Activated CD4-positive, alpha-beta T cell treated with anti-CD3 and anti-CD28 coated beads, Interleukin-2, amount 10 ng/mL, durations not matched to agents 7 days and 5 days (primary cell): Measurements from ENCODE around the gene ALOX15B. TPM values are rescaled to one million over a fixed set of nuclear protein-coding genes. Genes with fewer than 3 reads are reported as not detected.
"Not testable (repeated sequence)": the region's sequence is repeated elsewhere in the genome, so short reads cannot be mapped to it uniquely, and the experiment has no call there.

Experiments used
- CTCF ChIA-PET: fragments of 350-600 bp; sonication (Branson Sonifier 250); formaldehyde crosslinking; loops from one replicate; lab custom pipeline; 2021; ENCODE audit warnings: antibody characterized with exemption; lab: Charles Lee
- POLR2A ChIA-PET: fragments of 350-600 bp; sonication (Branson Sonifier 250); formaldehyde crosslinking; loops from one replicate; lab custom pipeline; 2021; ENCODE audit warnings: antibody characterized with exemption; lab: Charles Lee
- DNase-seq: peaks from one replicate; pipeline ENCODE4 v3.0.0-alpha.2; 2020
- H3K27ac Mint-ChIP-seq: one replicate; pipeline ENCODE4 v1.8.0; 2021; ENCODE audit warnings: mild to moderate bottlenecking, moderate library complexity, mixed read lengths
- H3K27me3 Mint-ChIP-seq: one replicate; pipeline ENCODE4 v1.8.0; 2021; ENCODE audit warnings: mixed read lengths
- H3K36me3 Mint-ChIP-seq: one replicate; pipeline ENCODE4 v1.8.0; 2021; ENCODE audit warnings: low read depth, mixed read lengths
- H3K4me1 Mint-ChIP-seq: one replicate; pipeline ENCODE4 v1.8.0; 2021; ENCODE audit warnings: mixed read lengths
- H3K4me3 Mint-ChIP-seq: one replicate; pipeline ENCODE4 v1.8.0; 2021; ENCODE audit warnings: mild to moderate bottlenecking, moderate library complexity, mixed read lengths
- H3K9me3 Mint-ChIP-seq: one replicate; pipeline ENCODE4 v1.8.0; 2021; ENCODE audit warnings: mixed read lengths
- total RNA-seq, 2 experiments: library from RNA; stranded (reverse); gene quantifications; one replicate each; pipeline ENCODE4 v1.2.3, GENCODE V29; 2021

ALOX15B gene
- total RNA-seq, 2 experiments from 2014 or later = not detected

- no peaks in the 10 kb centered on the region for H3K9me3 Mint-ChIP-seq
- peaks cover 11% of the 10 kb centered on the region for H3K4me1 Mint-ChIP-seq
- H3K36me3 Mint-ChIP-seq = no peaks in the 10 kb centered on the region
- H3K4me3 Mint-ChIP-seq = peak overlapping the region; percentile 66
- H3K27ac Mint-ChIP-seq = no peak overlapping the region
- H3K27me3 Mint-ChIP-seq = peaks cover 21% of the 10 kb centered on the region
- CTCF ChIA-PET = interaction anchor here (0.6 to 3.1 kb wide), 6 partner anchors 9 to 63 kb away, joined by 3 to 12 read pairs (median 3); partner anchors contain the start of gene GUCY2D
- DNase-seq = no peak
- POLR2A ChIA-PET = no interaction called here
Measured at GRCh38 chr17:8015957-8016631, 22.8 kb upstream of the ALOX15B start.

- POLR2A ChIA-PET = no interaction called here
- Mint-ChIP-seq H3K4me1 (peaks cover 11% of the 10 kb centered on the region), H3K4me3 (peak overlapping the region; percentile 66), H3K27me3 (peaks cover 21% of the 10 kb centered on the region), H3K27ac (no peak overlapping the region), H3K36me3 (no peaks in the 10 kb centered on the region), H3K9me3 (no peaks in the 10 kb centered on the region)
- DNase-seq = peak; percentile 68
- CTCF ChIA-PET = interaction anchor here (0.7 to 3.1 kb wide), 10 partner anchors 9 to 59 kb away, joined by 3 to 12 read pairs (median 4); no protein-coding TSS in a partner anchor
Measured at GRCh38 chr17:8016632-8017424, 22.0 kb upstream of the ALOX15B start.

GRCh38 chr17:8018436-8018835 is 20.4 kb upstream of the ALOX15B start:
- Mint-ChIP-seq H3K27ac (no peak overlapping the region), H3K36me3 (no peaks in the 10 kb centered on the region)
- POLR2A ChIA-PET = interaction anchor here (0.6 kb wide), 1 partner anchor 854 kb away, joined by 4 read pairs; no protein-coding TSS in a partner anchor

GRCh38 chr17:8019166-8019565 is 19.7 kb upstream of the ALOX15B start:
- Mint-ChIP-seq H3K4me3 (no peak overlapping the region), H3K36me3 (no peaks in the 10 kb centered on the region), H3K4me1 (peaks cover 8% of the 10 kb centered on the region), H3K27ac (no peak overlapping the region), H3K9me3 (no peaks in the 10 kb centered on the region), H3K27me3 (peaks cover 24% of the 10 kb centered on the region)
- POLR2A ChIA-PET = interaction anchor here (0.6 kb wide), 1 partner anchor 853 kb away, joined by 4 read pairs; no protein-coding TSS in a partner anchor
- DNase-seq = no peak
- CTCF ChIA-PET = no interaction called here

More at GRCh38 chr17:8018436-8018835, 20.4 kb upstream of the ALOX15B start:
- DNase-seq = no peak
- CTCF ChIA-PET = interaction anchor here (0.6 to 3.1 kb wide), 2 partner anchors 18 to 22 kb away, joined by 4 to 12 read pairs; no protein-coding TSS in a partner anchor
- Mint-ChIP-seq H3K9me3 (no peaks in the 10 kb centered on the region), H3K4me1 (peaks cover 10% of the 10 kb centered on the region), H3K4me3 (no peak overlapping the region), H3K27me3 (peaks cover 25% of the 10 kb centered on the region)

- H3K27me3 Mint-ChIP-seq = peaks cover 22% of the 10 kb centered on the region
- ChIA-PET POLR2A (no interaction called here), CTCF (interaction anchor here (0.6 kb wide), 1 partner anchor 159 kb away, joined by 3 read pairs; no protein-coding TSS in a partner anchor)
- no peak overlapping the region for H3K27ac Mint-ChIP-seq
- H3K36me3 Mint-ChIP-seq = no peaks in the 10 kb centered on the region
- peaks cover 8% of the 10 kb centered on the region for H3K4me1 Mint-ChIP-seq
- no peak overlapping the region for H3K4me3 Mint-ChIP-seq
- no peaks in the 10 kb centered on the region for H3K9me3 Mint-ChIP-seq
- no peak for DNase-seq
Measured at GRCh38 chr17:8019665-8020650, 18.9 kb upstream of the ALOX15B start.

GRCh38 chr17:8020776-8021564 is 17.9 kb upstream of the ALOX15B start:
- no peak for DNase-seq
- no peak overlapping the region for H3K27ac Mint-ChIP-seq
- no peak overlapping the region for H3K4me3 Mint-ChIP-seq
- peaks cover 21% of the 10 kb centered on the region for H3K27me3 Mint-ChIP-seq
- ChIA-PET POLR2A (no interaction called here), CTCF (interaction anchor here (0.7 kb wide), 1 partner anchor 8 kb away, joined by 4 read pairs; no protein-coding TSS in a partner anchor)
- no peaks in the 10 kb centered on the region for H3K36me3 Mint-ChIP-seq
- peaks cover 8% of the 10 kb centered on the region for H3K4me1 Mint-ChIP-seq
- no peaks in the 10 kb centered on the region for H3K9me3 Mint-ChIP-seq

- Mint-ChIP-seq H3K4me1 (peaks cover 2% of the 10 kb centered on the region), H3K4me3 (no peak overlapping the region), H3K9me3 (no peaks in the 10 kb centered on the region), H3K36me3 (no peaks in the 10 kb centered on the region), H3K27me3 (peaks cover 22% of the 10 kb centered on the region), H3K27ac (no peak overlapping the region)
- DNase-seq = no peak
- POLR2A ChIA-PET = no interaction called here
- CTCF ChIA-PET = interaction anchor here (0.7 to 1.3 kb wide), 3 partner anchors 9 to 164 kb away, joined by 3 to 4 read pairs (median 3); partner anchors contain the start of gene NAA38
Measured at GRCh38 chr17:8021565-8022359, 17.1 kb upstream of the ALOX15B start.

GRCh38 chr17:8022360-8023003 is 16.4 kb upstream of the ALOX15B start:
- POLR2A ChIA-PET = no interaction called here

GRCh38 chr17:8024161-8024560 is 14.7 kb upstream of the ALOX15B start:
- H3K4me1 Mint-ChIP-seq, DNase-seq, H3K9me3 Mint-ChIP-seq, H3K36me3 Mint-ChIP-seq, H3K4me3 Mint-ChIP-seq, POLR2A ChIA-PET, H3K27ac Mint-ChIP-seq: not testable (repeated sequence)
- CTCF ChIA-PET = interaction anchor here (1.5 kb wide), 1 partner anchor 17 kb away, joined by 4 read pairs; no protein-coding TSS in a partner anchor
- H3K27me3 Mint-ChIP-seq = peaks cover 38% of the 10 kb centered on the region

More at GRCh38 chr17:8022360-8023003, 16.4 kb upstream of the ALOX15B start:
- Mint-ChIP-seq H3K4me1 (no peaks in the 10 kb centered on the region), H3K27ac (no peak overlapping the region), H3K9me3 (no peaks in the 10 kb centered on the region), H3K36me3 (no peaks in the 10 kb centered on the region), H3K4me3 (no peak overlapping the region), H3K27me3 (peaks cover 27% of the 10 kb centered on the region)
- DNase-seq = no peak
- CTCF ChIA-PET = interaction anchor here (0.9 to 1.3 kb wide), 2 partner anchors 15 to 165 kb away, joined by 3 read pairs; partner anchors contain the start of gene NAA38

- Mint-ChIP-seq H3K4me3 (no peak overlapping the region), H3K9me3 (no peaks in the 10 kb centered on the region), H3K36me3 (no peaks in the 10 kb centered on the region), H3K27ac (no peak overlapping the region), H3K27me3 (peaks cover 34% of the 10 kb centered on the region), H3K4me1 (no peaks in the 10 kb centered on the region)
- CTCF ChIA-PET = interaction anchor here (0.9 to 2.4 kb wide), 3 partner anchors 9 to 68 kb away, joined by 3 to 7 read pairs (median 4); no protein-coding TSS in a partner anchor
- POLR2A ChIA-PET = no interaction called here
- DNase-seq = no peak
Measured at GRCh38 chr17:8025176-8025911, 13.5 kb upstream of the ALOX15B start.
